GM21529 (cell line): ENCODE results near the gene OSER1.
A peak's percentile ranks its signal among the peaks of the same experiment; 100 is the strongest.

Source experiments
- ATAC-seq: cut with Tn5 transposase; IDR thresholded peaks from one replicate; pipeline ENCODE4 v1.9.1; 2021; ENCODE audit not compliant: unreplicated experiment

Gene OSER1

GRCh38 chr20:44228465-44229258 is 18.1 kb upstream of the OSER1 start:
- ATAC-seq = no peak

GRCh38 chr20:44224637-44225036 is 14.1 kb upstream of the OSER1 start:
- no peak for ATAC-seq

- ATAC-seq = no peak
These were observed 13.2 kb upstream of the OSER1 start for GRCh38 chr20:44223721-44224120.

- ATAC-seq = no peak
These were observed 12.2 kb upstream of the OSER1 start for GRCh38 chr20:44222633-44223368.

- no peak for ATAC-seq
These were observed 11.5 kb upstream of the OSER1 start for GRCh38 chr20:44222027-44222426.

GRCh38 chr20:44221368-44221954 is 10.9 kb upstream of the OSER1 start:
- no peak for ATAC-seq

GRCh38 chr20:44219791-44220190 is 9.2 kb upstream of the OSER1 start:
- ATAC-seq = no peak

- ATAC-seq = no peak
These were observed 8.7 kb upstream of the OSER1 start for GRCh38 chr20:44219170-44219730.

GRCh38 chr20:44218446-44218845 is 7.9 kb upstream of the OSER1 start:
- ATAC-seq = no peak

GRCh38 chr20:44217342-44218092 is 6.9 kb upstream of the OSER1 start:
- no peak for ATAC-seq

- ATAC-seq = no peak
These were observed 4.6 kb upstream of the OSER1 start for GRCh38 chr20:44215125-44215524.

- ATAC-seq = no peak
These were observed 2.2 kb upstream of the OSER1 start for GRCh38 chr20:44212792-44213191.

GRCh38 chr20:44211177-44212039 is 837 bp upstream of the OSER1 start:
- no peak for ATAC-seq

- peak; percentile 1 for ATAC-seq
These were observed 725 bp downstream of the OSER1 start for GRCh38 chr20:44209686-44210405.

- no peak for ATAC-seq
These were observed 1.8 kb downstream of the OSER1 start for GRCh38 chr20:44208770-44209169.

- ATAC-seq = no peak
These were observed 2.4 kb downstream of the OSER1 start for GRCh38 chr20:44208165-44208564.

GRCh38 chr20:44207126-44207723 is 3.3 kb downstream of the OSER1 start:
- no peak for ATAC-seq

GRCh38 chr20:44206132-44206531 is 4.4 kb downstream of the OSER1 start:
- no peak for ATAC-seq

- no peak for ATAC-seq
These were observed 5.7 kb downstream of the OSER1 start for GRCh38 chr20:44204832-44205215.
